ENCODE results near the gene COX6A2. TPM values are rescaled to one million over a fixed set of nuclear protein-coding genes. Genes with fewer than 3 reads are reported as not detected.

The COX6A2 gene
- total RNA-seq, 2 donors from 2014 or later, result not detected

DNA sequence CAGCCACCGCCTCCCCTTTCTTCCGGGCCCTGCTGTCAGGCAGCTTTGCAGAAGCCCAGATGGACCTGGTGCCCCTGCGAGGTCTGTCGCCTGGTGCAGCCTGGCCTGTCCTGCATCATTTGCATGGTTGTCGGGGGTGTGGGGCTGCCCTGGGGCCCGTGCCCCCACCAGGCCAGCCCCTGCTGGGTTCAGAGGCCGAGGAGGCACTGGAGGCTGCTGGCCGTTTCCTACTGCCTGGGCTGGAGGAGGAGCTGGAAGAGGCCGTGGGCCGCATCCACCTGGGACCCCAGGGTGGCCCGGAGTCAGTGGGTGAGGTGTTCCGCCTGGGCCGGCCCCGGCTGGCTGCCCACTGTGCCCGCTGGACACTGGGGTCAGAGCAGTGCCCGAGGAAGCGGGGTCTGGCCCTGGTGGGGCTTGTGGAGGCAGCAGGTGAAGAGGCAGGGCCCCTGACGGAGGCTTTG is 38.3 kb upstream of the COX6A2 start:
- Histone ChIP-seq H3K36me3 (no peaks in the 10 kb centered on the region), H3K9ac (ENCODE audit: low read depth in 2 of 2, low read length in 2 of 2) (no peak overlapping the region), H3K4me1 (no peaks in the 10 kb centered on the region), H3K27me3 (no peaks in the 10 kb centered on the region), H3K4me3 (no peak overlapping the region), H3K27ac (no peak overlapping the region), H3K9me3 (no peaks in the 10 kb centered on the region)
- no peak for DNase-seq
- intact Hi-C loops (cut with DNase I), result no loop called here
- no peak for TF ChIP-seq CTCF (IDR thresholded peaks at IDR 0.05)

GRCh38 chr16:31465788-31466370 is 37.7 kb upstream of the COX6A2 start:
- H3K36me3 ChIP-seq, result no peaks in the 10 kb centered on the region
- no peaks in the 10 kb centered on the region for H3K4me1 ChIP-seq
- no peaks in the 10 kb centered on the region for H3K9me3 ChIP-seq
- no peak for DNase-seq
- no peak overlapping the region for H3K9ac ChIP-seq (ENCODE audit: low read depth in 2 of 2, low read length in 2 of 2)
- intact Hi-C loops (cut with DNase I), result no loop called here
- H3K27me3 ChIP-seq, result no peaks in the 10 kb centered on the region
- no peak overlapping the region for H3K4me3 ChIP-seq
- TF ChIP-seq CTCF (IDR thresholded peaks at IDR 0.05), result no peak
- no peak overlapping the region for H3K27ac ChIP-seq

- Histone ChIP-seq H3K27ac (no peak overlapping the region), H3K9me3 (no peaks in the 10 kb centered on the region), H3K4me1 (peaks cover 5% of the 10 kb centered on the region), H3K27me3 (no peaks in the 10 kb centered on the region), H3K36me3 (no peaks in the 10 kb centered on the region), H3K4me3 (no peak overlapping the region), H3K9ac (ENCODE audit: low read depth in 2 of 2, low read length in 2 of 2) (no peak overlapping the region)
- no peak for DNase-seq
- intact Hi-C loops (cut with DNase I), result no loop called here
- TF ChIP-seq CTCF (IDR thresholded peaks at IDR 0.05), result no peak
These were observed 36.7 kb upstream of the COX6A2 start for GRCh38 chr16:31464781-31465260.

- peak; percentile 17 for DNase-seq
- H3K4me1 ChIP-seq, result peaks cover 5% of the 10 kb centered on the region
- no peak for TF ChIP-seq CTCF (IDR thresholded peaks at IDR 0.05)
- H3K4me3 ChIP-seq, result no peak overlapping the region
- H3K27ac ChIP-seq, result no peak overlapping the region
- H3K9ac ChIP-seq (ENCODE audit: low read depth in 2 of 2, low read length in 2 of 2), result no peak overlapping the region
- intact Hi-C loops (cut with DNase I), result no loop called here
- H3K36me3 ChIP-seq, result no peaks in the 10 kb centered on the region
- H3K27me3 ChIP-seq, result no peaks in the 10 kb centered on the region
- no peaks in the 10 kb centered on the region for H3K9me3 ChIP-seq
These were observed 36.2 kb upstream of the COX6A2 start for GRCh38 chr16:31464348-31464769.

DNA sequence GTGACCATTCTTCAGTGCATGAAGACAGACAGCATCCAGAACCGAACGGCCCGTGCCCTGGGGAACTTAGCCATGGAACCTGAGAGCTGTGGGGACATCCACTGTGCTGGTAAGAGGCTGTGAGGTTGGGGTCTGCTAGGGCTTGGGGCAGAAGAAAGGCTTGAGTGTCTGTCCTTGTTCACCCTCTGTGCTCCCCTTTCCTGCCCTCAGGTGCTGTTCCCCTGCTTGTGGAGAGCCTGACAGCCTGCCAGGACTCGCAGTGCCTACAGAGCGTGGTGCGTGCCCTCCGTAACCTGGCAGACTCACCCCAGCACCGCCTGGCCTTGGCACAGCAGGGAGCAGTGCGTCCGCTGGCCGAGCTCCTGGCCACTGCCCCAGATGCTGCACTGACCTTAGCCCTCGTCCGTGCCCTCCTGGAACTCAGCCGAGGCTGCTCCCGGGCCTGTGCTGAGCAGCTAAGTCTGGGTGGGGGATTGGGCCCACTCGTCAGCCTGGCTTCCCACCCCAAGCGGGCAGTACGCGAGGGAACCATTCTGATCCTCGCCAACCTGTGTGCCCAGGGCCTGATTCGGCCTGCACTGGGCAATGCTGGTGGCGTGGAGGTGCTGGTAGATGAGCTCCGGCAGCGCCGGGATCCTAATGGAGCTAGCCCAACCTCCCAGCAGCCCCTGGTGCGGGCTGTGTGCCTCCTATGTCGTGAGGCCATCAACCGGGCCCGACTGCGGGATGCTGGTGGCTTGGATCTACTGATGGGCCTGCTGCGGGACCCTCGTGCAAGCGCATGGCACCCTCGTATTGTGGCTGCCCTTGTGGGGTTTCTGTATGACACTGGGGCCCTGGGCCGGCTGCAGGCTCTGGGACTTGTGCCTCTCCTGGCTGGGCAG is 34.0 kb upstream of the COX6A2 start:
- Histone ChIP-seq H3K9ac (ENCODE audit: low read depth in 2 of 2, low read length in 2 of 2) (no peak overlapping the region), H3K27me3 (no peaks in the 10 kb centered on the region), H3K36me3 (no peaks in the 10 kb centered on the region), H3K27ac (no peak overlapping the region), H3K4me1 (peaks cover 13% of the 10 kb centered on the region), H3K4me3 (no peak overlapping the region), H3K9me3 (no peaks in the 10 kb centered on the region)
- intact Hi-C loops (cut with DNase I), result no loop called here
- DNase-seq, result no peak
- TF ChIP-seq CTCF (IDR thresholded peaks at IDR 0.05), result no peak
